Activated CD4-positive, alpha-beta T cell treated with anti-CD3 and anti-CD28 coated beads, Interleukin-2, amount 10 ng/mL, durations not matched to agents 24 days and 14 days (primary cell): Measurements from ENCODE around the gene GCGR. TPM values are rescaled to one million over a fixed set of nuclear protein-coding genes. Genes with fewer than 3 reads are reported as not detected.
A peak's percentile ranks its signal among the peaks of the same experiment; 100 is the strongest.
"Not testable (repeated sequence)": the region's sequence is repeated elsewhere in the genome, so short reads cannot be mapped to it uniquely, and the experiment has no call there.

ENCODE experiments used
- DNase-seq: peaks from one replicate; pipeline ENCODE4 v3.0.0; 2022
- H3K27ac Mint-ChIP-seq: one replicate; pipeline ENCODE4 v1.8.0; 2022; ENCODE audit warnings: mild to moderate bottlenecking, mixed read lengths
- H3K27me3 Mint-ChIP-seq: one replicate; pipeline ENCODE4 v1.8.0; 2022; ENCODE audit warnings: mixed read lengths
- H3K36me3 Mint-ChIP-seq: one replicate; pipeline ENCODE4 v1.8.0; 2022; ENCODE audit warnings: low read depth, mild to moderate bottlenecking, mixed read lengths
- H3K4me1 Mint-ChIP-seq: one replicate; pipeline ENCODE4 v1.8.0; 2021; ENCODE audit warnings: mixed read lengths
- H3K4me3 Mint-ChIP-seq: one replicate; pipeline ENCODE4 v1.8.0; 2022; ENCODE audit warnings: mild to moderate bottlenecking, moderate library complexity, mixed read lengths
- H3K9me3 Mint-ChIP-seq: one replicate; pipeline ENCODE4 v1.8.0; 2021; ENCODE audit warnings: mixed read lengths
- intact Hi-C: fragments of 100-400 bp; cut with micrococcal nuclease; formaldehyde crosslinking; loops from one replicate; pipeline ENCODE4 v1.15.1; 2023
- total RNA-seq: library from RNA; stranded (reverse); gene quantifications from 2 replicates; pipeline ENCODE4 v1.2.3, GENCODE V29; 2022

The GCGR gene
- total RNA-seq, 1 donor from 2014 or later = not detected

- H3K9me3 Mint-ChIP-seq = no peaks in the 10 kb centered on the region
- peak within 1 kb of the TSS; percentile 94 for H3K27ac Mint-ChIP-seq
- peak within 1 kb of the TSS; percentile 93 for H3K4me3 Mint-ChIP-seq
- no peaks in the 10 kb centered on the region for H3K27me3 Mint-ChIP-seq
- DNase-seq = peak; percentile 99
- peaks cover 19% of the 10 kb centered on the region for H3K4me1 Mint-ChIP-seq
- intact Hi-C loops = loop anchor here (2.0 kb wide), 1 partner anchor 93 kb away; the partner anchor contains the start of gene MAFG
- peaks cover 4% of the 10 kb centered on the region for H3K36me3 Mint-ChIP-seq
Observed at GRCh38 chr17:81833160-81833920, 29.4 kb downstream of the GCGR start, which contains the start of gene MCRIP1. TSS of gene MCRIP1 (minus strand) at chr17:81833291. CDS start at chr17:81824506, 8,785 bp downstream.

DNA sequence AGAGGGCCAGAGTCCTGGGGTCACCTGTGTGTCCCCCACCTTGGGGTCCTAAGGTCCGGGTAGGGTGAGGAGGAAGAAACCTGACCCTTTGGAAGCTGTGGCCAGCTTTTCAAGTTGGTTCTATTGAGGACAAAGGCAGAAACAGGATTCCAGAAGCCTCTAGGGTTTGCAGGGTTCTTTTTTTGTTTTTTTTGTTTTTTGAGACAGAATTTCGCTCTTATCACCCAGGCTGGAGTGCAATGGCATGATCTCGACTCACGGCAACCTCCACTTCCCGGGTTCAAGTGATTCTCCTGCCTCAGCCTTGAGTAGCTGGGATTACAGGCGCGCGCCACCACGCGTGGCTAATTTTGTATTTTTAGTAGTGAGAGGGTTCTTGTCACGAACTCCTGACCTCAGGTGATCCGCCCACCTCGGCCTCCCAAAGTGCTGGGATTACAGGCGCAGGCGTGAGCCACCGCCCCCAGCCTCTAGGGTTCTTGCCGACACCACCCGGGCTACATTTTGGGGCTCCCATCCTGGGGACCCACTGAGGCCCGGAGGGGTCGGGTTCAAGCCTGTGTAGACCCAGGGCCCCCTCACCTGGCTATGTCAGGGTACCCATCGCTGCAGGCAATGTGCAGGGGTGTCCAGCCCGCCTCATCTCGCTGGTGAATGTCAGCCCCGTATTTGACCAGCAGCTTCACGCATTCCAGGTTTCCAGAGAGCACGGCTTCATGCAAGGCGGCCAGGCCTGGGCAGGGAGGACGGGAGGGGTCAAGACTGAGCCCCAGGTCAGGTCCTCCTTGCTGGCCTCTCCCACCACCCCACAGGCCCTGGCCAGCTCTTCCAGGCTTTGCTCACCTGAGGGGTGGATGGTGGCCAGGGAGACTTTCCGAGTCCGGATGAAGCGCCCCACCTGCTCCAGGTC lies 30.2 kb downstream of the GCGR start:
- H3K36me3 Mint-ChIP-seq = peaks cover 4% of the 10 kb centered on the region
- H3K4me3 Mint-ChIP-seq = peak overlapping the region; percentile 86
- peaks cover 19% of the 10 kb centered on the region for H3K4me1 Mint-ChIP-seq
- intact Hi-C loops = loop anchor here (2.0 kb wide), 1 partner anchor 93 kb away; the partner anchor contains the start of gene MAFG
- H3K27ac Mint-ChIP-seq = peak overlapping the region; percentile 87
- no peaks in the 10 kb centered on the region for H3K27me3 Mint-ChIP-seq
- H3K9me3 Mint-ChIP-seq = no peaks in the 10 kb centered on the region
- DNase-seq = no peak

DNA sequence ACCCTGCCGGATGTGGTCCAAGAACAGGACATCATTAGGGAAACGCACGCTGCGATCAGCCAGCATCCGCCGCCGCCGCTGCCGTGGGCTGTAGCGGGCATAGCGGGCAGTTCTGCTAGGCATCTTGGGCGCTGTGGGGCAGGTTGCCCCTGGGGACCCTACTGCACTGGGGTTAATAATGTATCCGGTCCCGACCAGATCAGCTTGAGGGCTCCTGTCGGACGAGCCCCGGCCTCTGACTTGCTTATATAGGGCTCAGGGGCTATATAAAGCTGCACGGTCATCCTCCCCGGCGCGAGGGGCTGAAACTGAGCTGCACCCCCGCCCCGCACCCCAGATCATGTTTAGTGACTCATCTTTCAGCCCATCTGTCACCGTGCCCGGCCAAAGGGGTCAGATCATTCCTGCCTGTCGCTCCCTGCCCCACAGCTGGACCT lies 30.9 kb downstream of the GCGR start, which contains the start of gene PPP1R27:
Gene PPP1R27, minus strand, starts transcription at position 220 of the 437 bp plus-strand sequence. Its CDS starts 97 bp downstream, at position 123.
- H3K36me3 Mint-ChIP-seq = peaks cover 4% of the 10 kb centered on the region
- peak within 1 kb of the TSS; percentile 86 for H3K4me3 Mint-ChIP-seq
- H3K27me3 Mint-ChIP-seq = no peaks in the 10 kb centered on the region
- H3K4me1 Mint-ChIP-seq = peaks cover 19% of the 10 kb centered on the region
- DNase-seq = no peak
- H3K9me3 Mint-ChIP-seq = no peaks in the 10 kb centered on the region
- peak within 1 kb of the TSS; percentile 87 for H3K27ac Mint-ChIP-seq
- intact Hi-C loops = no loop called here

DNA sequence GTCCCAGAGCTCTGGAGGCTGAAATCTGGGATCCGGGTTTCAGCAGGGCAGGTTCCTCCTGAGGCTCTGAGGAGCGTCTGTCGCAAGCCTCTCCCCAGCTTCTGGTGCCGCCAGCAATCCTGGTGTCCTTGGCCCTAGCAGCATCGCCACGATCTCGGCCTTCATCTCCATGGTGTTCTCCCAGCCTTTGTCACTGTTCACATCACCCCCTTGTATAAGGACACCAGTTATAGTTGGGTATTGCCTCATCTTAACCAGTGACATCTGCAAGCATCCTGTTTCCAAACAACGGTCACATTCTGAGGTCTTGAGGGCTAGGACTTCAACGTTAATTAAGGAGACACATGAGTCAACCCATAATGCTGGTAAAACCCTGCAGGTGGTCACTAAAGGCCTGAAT lies 33.7 kb downstream of the GCGR start:
- Mint-ChIP-seq H3K9me3 (no peaks in the 10 kb centered on the region), H3K36me3 (no peaks in the 10 kb centered on the region), H3K27ac (no peak overlapping the region), H3K27me3 (no peaks in the 10 kb centered on the region), H3K4me1 (peaks cover 3% of the 10 kb centered on the region), H3K4me3 (no peak overlapping the region)
- intact Hi-C loops = no loop called here
- DNase-seq = no peak

- Mint-ChIP-seq H3K9me3 (no peaks in the 10 kb centered on the region), H3K4me3 (no peak overlapping the region), H3K27ac (no peak overlapping the region), H3K4me1 (peaks cover under 1% of the 10 kb centered on the region), H3K27me3 (no peaks in the 10 kb centered on the region), H3K36me3 (peaks cover 5% of the 10 kb centered on the region)
- intact Hi-C loops = no loop called here
- no peak for DNase-seq
Observed at GRCh38 chr17:81838753-81839255, 34.9 kb downstream of the GCGR start.

- no peaks in the 10 kb centered on the region for H3K9me3 Mint-ChIP-seq
- no peaks in the 10 kb centered on the region for H3K27me3 Mint-ChIP-seq
- intact Hi-C loops = no loop called here
- DNase-seq = no peak
- H3K36me3 Mint-ChIP-seq = peaks cover 8% of the 10 kb centered on the region
- no peaks in the 10 kb centered on the region for H3K4me1 Mint-ChIP-seq
- no peak overlapping the region for H3K27ac Mint-ChIP-seq
- H3K4me3 Mint-ChIP-seq = no peak overlapping the region
Observed at GRCh38 chr17:81839301-81839700, 35.4 kb downstream of the GCGR start.

DNA sequence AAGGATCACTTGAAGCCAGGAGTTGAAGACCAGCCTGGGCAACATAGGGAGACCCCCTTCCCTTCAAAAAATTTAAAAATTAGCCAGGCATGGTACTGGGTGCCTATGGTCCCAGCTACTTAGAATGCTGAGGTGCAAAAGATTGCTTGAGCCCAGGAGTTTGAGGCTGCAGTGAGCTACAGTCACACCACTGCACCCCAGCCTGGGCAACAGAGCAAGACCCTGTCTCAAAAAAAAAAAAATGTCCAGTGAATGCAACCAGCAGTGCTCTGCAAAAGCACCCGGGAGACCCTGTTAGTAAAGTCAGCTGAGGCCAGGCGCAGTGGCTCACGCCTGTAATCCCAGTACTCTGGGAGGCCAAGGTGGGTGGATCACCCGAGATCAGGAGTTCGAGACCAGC lies 36.1 kb downstream of the GCGR start:
- intact Hi-C loops, DNase-seq, H3K9me3 Mint-ChIP-seq, H3K4me1 Mint-ChIP-seq, H3K4me3 Mint-ChIP-seq, H3K27me3 Mint-ChIP-seq, H3K27ac Mint-ChIP-seq: not testable (repeated sequence)
- H3K36me3 Mint-ChIP-seq = peaks cover 15% of the 10 kb centered on the region

DNA sequence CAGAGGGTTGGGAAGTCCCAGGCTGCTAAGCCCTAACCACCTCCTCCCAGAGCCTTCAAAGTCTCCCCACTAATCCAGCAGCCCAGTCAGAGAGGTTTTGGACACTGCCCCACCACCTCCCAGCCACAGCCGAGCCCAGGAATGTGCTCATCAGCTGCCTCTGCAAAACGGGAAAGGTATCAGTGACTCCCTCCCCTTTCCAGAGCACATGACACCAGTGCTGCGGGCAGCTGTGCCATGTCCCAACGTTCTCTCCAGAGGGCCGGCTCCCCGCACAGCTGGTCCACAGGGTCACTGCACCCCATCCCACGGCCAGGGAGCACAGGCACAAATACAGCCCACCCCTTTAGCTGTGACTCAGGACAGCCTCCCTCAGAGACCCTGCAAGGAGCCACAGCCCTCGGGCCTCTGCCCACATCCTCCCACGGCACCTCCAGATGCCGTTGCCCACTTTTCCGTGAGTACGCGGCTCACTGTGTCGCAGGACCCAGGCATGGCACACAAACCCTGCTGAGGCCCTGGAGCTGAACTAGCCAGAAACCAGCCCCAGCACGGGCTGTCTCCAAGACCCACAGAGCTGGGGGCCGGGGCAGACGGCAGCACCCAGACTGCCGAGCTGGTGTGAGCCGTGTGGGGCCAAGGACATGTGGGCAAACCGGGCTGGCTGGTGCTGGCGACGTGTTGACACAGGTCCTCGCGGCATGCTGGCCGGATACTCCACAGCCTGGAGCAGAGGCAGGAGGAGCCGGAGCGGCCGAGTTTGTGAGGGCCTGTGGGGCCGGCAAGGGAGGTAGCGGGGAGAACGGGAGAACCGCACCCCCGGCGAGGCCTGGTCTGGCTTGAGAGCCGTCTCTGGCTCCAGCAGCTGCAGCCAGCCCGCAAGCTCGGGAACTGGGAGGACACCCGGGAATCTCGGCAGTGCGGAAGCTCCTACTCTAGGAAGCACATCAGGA lies 37.2 kb downstream of the GCGR start:
- Mint-ChIP-seq H3K36me3 (peaks cover 21% of the 10 kb centered on the region), H3K4me1 (no peaks in the 10 kb centered on the region), H3K27me3 (no peaks in the 10 kb centered on the region), H3K9me3 (no peaks in the 10 kb centered on the region), H3K4me3 (no peak overlapping the region), H3K27ac (no peak overlapping the region)
- DNase-seq = no peak
- intact Hi-C loops = no loop called here

DNA sequence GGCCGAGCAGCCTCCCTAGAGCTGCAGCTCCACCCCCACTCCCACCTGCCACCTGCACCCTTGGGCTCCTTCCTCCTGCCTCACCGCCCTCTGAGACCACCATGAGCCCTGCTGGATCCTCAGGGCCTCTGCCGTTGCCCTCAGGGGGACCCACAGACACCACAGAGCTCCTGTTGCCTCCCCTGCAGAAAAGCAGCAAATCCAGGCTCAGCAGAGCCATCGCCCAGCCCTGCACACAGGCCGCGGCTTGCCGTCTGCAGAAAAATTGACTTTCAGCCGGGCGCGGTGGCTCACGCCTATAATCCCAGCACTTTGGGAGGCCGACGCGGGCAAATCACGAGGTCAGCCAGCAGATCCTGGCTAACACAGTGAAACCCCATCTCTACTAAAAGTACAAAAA lies 37.9 kb downstream of the GCGR start:
- no peaks in the 10 kb centered on the region for H3K27me3 Mint-ChIP-seq
- H3K9me3 Mint-ChIP-seq = no peaks in the 10 kb centered on the region
- no peak overlapping the region for H3K27ac Mint-ChIP-seq
- DNase-seq = no peak
- intact Hi-C loops = no loop called here
- H3K4me1 Mint-ChIP-seq = no peaks in the 10 kb centered on the region
- H3K4me3 Mint-ChIP-seq = no peak overlapping the region
- H3K36me3 Mint-ChIP-seq = peaks cover 25% of the 10 kb centered on the region

DNA sequence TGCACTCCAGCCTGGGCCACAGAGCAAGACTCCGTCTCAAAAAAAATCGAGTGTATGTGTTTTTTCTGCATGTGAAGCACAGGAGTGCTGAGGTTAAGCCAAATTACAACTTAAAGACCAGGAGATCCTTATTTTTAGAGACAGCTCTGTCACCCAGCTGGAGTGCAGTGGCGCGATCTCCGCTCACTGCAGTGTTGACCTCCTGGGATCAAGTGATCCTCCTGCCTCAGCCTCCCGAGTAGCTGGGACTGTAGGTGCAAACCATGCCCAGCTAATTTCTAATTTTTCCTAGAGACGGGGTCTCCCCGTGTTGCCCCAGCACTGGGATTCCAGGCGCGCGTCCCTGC lies 38.4 kb downstream of the GCGR start:
- no peak overlapping the region for H3K4me3 Mint-ChIP-seq
- H3K9me3 Mint-ChIP-seq = no peaks in the 10 kb centered on the region
- no peak overlapping the region for H3K27ac Mint-ChIP-seq
- H3K4me1 Mint-ChIP-seq = no peaks in the 10 kb centered on the region
- intact Hi-C loops = no loop called here
- H3K27me3 Mint-ChIP-seq = no peaks in the 10 kb centered on the region
- no peak for DNase-seq
- peaks cover 27% of the 10 kb centered on the region for H3K36me3 Mint-ChIP-seq

DNA sequence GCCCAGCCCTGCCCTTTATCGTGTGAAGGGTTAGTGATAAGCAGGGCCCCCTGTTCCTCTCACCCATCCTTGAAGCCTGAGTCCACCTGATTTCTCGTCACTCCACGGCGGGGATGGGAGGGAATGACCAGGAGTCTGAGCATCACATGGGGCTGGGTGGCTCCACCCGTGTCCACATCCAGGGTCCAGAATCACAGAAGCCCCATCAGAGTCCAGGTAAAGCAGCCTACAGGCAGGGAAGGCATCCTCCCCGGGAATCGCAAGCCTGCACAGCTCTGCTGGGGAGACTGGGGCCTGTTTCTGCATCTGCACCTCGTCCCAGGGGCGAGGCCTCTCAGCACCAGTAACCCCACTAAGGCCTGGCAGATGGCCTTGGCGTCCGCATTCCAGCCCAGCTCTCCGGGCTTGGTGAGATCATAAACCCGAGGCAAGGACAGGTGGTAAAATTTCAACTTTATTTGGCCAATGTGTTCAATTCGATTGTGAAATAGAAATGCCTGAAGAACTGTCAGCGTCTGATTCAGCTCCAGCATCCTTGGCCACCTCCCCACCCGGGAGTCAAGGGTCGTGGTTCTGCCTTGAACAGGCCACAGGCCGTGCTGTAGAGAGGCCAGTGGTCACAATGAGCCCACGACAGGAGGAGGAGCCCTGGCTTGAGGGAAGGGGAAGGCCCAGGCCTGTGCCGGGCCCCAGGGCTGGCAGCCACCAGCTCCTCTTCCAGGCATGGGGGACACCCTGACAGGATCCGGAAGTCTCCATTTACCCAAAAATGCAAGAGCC lies 39.0 kb downstream of the GCGR start:
- Mint-ChIP-seq H3K27me3 (no peaks in the 10 kb centered on the region), H3K36me3 (peaks cover 27% of the 10 kb centered on the region), H3K27ac (no peak overlapping the region), H3K9me3 (no peaks in the 10 kb centered on the region), H3K4me1 (no peaks in the 10 kb centered on the region), H3K4me3 (no peak overlapping the region)
- DNase-seq = no peak
- intact Hi-C loops = no loop called here

GRCh38 chr17:81843713-81844326 lies 39.9 kb downstream of the GCGR start:
- Mint-ChIP-seq H3K27me3 (no peaks in the 10 kb centered on the region), H3K36me3 (peaks cover 29% of the 10 kb centered on the region), H3K9me3 (no peaks in the 10 kb centered on the region), H3K27ac (no peak overlapping the region), H3K4me3 (no peak overlapping the region), H3K4me1 (no peaks in the 10 kb centered on the region)
- intact Hi-C loops = no loop called here
- DNase-seq = no peak
